H9 (cell line): Measurements from ENCODE around the gene NT5DC2. TPM values are rescaled to one million over a fixed set of nuclear protein-coding genes. Genes with fewer than 3 reads are reported as not detected.

Source experiments
- DNase-seq: peaks from one replicate; pipeline ENCODE4 v3.0.0-alpha.2; 2017
- H2AFZ ChIP-seq: one replicate; pipeline ENCODE4 v1.6.1; 2013; ENCODE audit warnings: mild to moderate bottlenecking, low read length, control low read depth, moderate library complexity
- H2AK5ac ChIP-seq: 2 replicates; pipeline ENCODE4 v1.6.1; 2013; ENCODE audit warnings: low read length, control low read depth, mixed read lengths; ENCODE audit not compliant: insufficient read length
- H2BK120ac ChIP-seq: one replicate; pipeline ENCODE4 v1.6.1; 2013; ENCODE audit warnings: low read depth, mild to moderate bottlenecking, low read length, control low read depth, inconsistent platforms; ENCODE audit not compliant: poor library complexity, severe bottlenecking
- H2BK12ac ChIP-seq: 2 replicates; pipeline ENCODE4 v1.6.1; 2013; ENCODE audit warnings: low read length, control low read depth, mixed read lengths, low read depth; ENCODE audit not compliant: insufficient read length
- H2BK15ac ChIP-seq: 2 replicates; pipeline ENCODE4 v1.6.1; 2013; ENCODE audit warnings: low read depth, low read length, control low read depth
- H2BK20ac ChIP-seq: one replicate; pipeline ENCODE4 v1.6.1; 2013; ENCODE audit warnings: low read depth, mild to moderate bottlenecking, low read length, control low read depth, inconsistent platforms; ENCODE audit not compliant: poor library complexity, severe bottlenecking
- H2BK5ac ChIP-seq: 2 replicates; pipeline ENCODE4 v1.6.1; 2013; ENCODE audit warnings: low read length, control low read depth, mixed read lengths; ENCODE audit not compliant: insufficient read length
- H3K14ac ChIP-seq: 2 replicates; pipeline ENCODE4 v1.6.1; 2013; ENCODE audit warnings: low read length, control low read depth; ENCODE audit not compliant: insufficient read depth
- H3K18ac ChIP-seq: 2 replicates; pipeline ENCODE4 v1.6.1; 2013; ENCODE audit warnings: low read depth, mild to moderate bottlenecking, mixed read lengths, low read length, control low read depth; ENCODE audit not compliant: insufficient read length
- H3K23ac ChIP-seq: 2 replicates; pipeline ENCODE4 v1.6.1; 2013; ENCODE audit warnings: low read length, control low read depth, mixed read lengths, low read depth; ENCODE audit not compliant: insufficient read length
- H3K23me2 ChIP-seq: 2 replicates; pipeline ENCODE4 v1.6.1; 2013; ENCODE audit warnings: low read depth, mild to moderate bottlenecking, mixed read lengths, low read length, control low read depth; ENCODE audit not compliant: insufficient read length, poor library complexity, severe bottlenecking
- H3K27ac ChIP-seq: 2 replicates; pipeline ENCODE4 v1.5.1; 2013; ENCODE audit warnings: low read length, control low read depth, mixed read lengths, low read depth; ENCODE audit not compliant: insufficient read length
- H3K27me3 ChIP-seq: 2 replicates; pipeline ENCODE4 v1.6.1; 2013; ENCODE audit warnings: low read length, control low read depth, inconsistent platforms; ENCODE audit not compliant: insufficient read depth
- H3K4ac ChIP-seq: 2 replicates; pipeline ENCODE4 v1.6.1; 2013; ENCODE audit warnings: low read depth, mild to moderate bottlenecking, control low read depth, inconsistent platforms, low read length, moderate library complexity
- H3K4me1 ChIP-seq: 2 replicates; pipeline ENCODE4 v1.6.1; 2013; ENCODE audit warnings: low read length, control low read depth, inconsistent platforms; ENCODE audit not compliant: insufficient read depth
- H3K4me2 ChIP-seq: 2 replicates; pipeline ENCODE4 v1.6.1; 2013; ENCODE audit warnings: low read length, control low read depth, mixed read lengths; ENCODE audit not compliant: insufficient read length, insufficient read depth
- H3K56ac ChIP-seq: 2 replicates; pipeline ENCODE4 v1.6.1; 2013; ENCODE audit warnings: low read depth, mild to moderate bottlenecking, mixed read lengths, low read length, control low read depth; ENCODE audit not compliant: insufficient read length
- H3K79me1 ChIP-seq: 2 replicates; pipeline ENCODE4 v1.6.1; 2013; ENCODE audit warnings: low read depth, mild to moderate bottlenecking, moderate library complexity, low read length, control low read depth, inconsistent platforms; ENCODE audit not compliant: insufficient read depth, poor library complexity, severe bottlenecking
- H3K79me2 ChIP-seq: 2 replicates; pipeline ENCODE4 v1.6.1; 2013; ENCODE audit warnings: low read length, control low read depth, inconsistent platforms; ENCODE audit not compliant: insufficient read depth
- H3K9ac ChIP-seq: 2 replicates; pipeline ENCODE4 v1.6.1; 2013; ENCODE audit warnings: low read length, control low read depth, mixed read lengths; ENCODE audit not compliant: insufficient read length; ENCODE audit errors: extremely low read depth
- H3K9me3 ChIP-seq: one replicate; pipeline ENCODE4 v1.6.1; 2013; ENCODE audit warnings: low read depth, low read length, inconsistent platforms; ENCODE audit not compliant: control insufficient read depth
- H3T11ph ChIP-seq: one replicate; pipeline ENCODE4 v1.6.1; 2013; ENCODE audit warnings: mild to moderate bottlenecking, low read length, control low read depth, inconsistent platforms
- H4K20me1 ChIP-seq: one replicate; pipeline ENCODE4 v1.6.1; 2013; ENCODE audit not compliant: control insufficient read depth, insufficient read length, insufficient read depth
- H4K5ac ChIP-seq: 2 replicates; pipeline ENCODE4 v1.6.1; 2013; ENCODE audit warnings: low read depth, mild to moderate bottlenecking, mixed read lengths, low read length, control low read depth; ENCODE audit not compliant: insufficient read length
- H4K8ac ChIP-seq: replicated peaks from 2 replicates; pipeline ENCODE4 v1.6.1; 2013; ENCODE audit warnings: low read length, control low read depth, mixed read lengths, low read depth; ENCODE audit not compliant: insufficient read length
- H4K91ac ChIP-seq: 2 replicates; pipeline ENCODE4 v1.6.1; 2013; ENCODE audit warnings: low read depth, mild to moderate bottlenecking, moderate library complexity, mixed read lengths, low read length, control low read depth; ENCODE audit not compliant: insufficient read length
- H3K27ac Mint-ChIP-seq, 3 experiments: 2 replicates in 2 of 3; 3 replicates in 1 of 3; pipeline ENCODE4 v1.8.0; 2020 to 2021; ENCODE audit warnings: mixed read lengths in 3 of 3, mild to moderate bottlenecking in 1 of 3, moderate library complexity in 1 of 3
- H3K27me3 Mint-ChIP-seq: 2 replicates; pipeline ENCODE4 v1.8.0; 2021; ENCODE audit warnings: low read depth, mild to moderate bottlenecking, moderate library complexity, mixed read lengths
- H3K36me3 Mint-ChIP-seq, 3 experiments: 2 replicates in 2 of 3; 3 replicates in 1 of 3; pipeline ENCODE4 v1.8.0; 2020 to 2021; ENCODE audit warnings: low read depth in 3 of 3, mixed read lengths in 3 of 3; ENCODE audit not compliant: insufficient read depth in 1 of 3
- H3K4me1 Mint-ChIP-seq, 2 experiments: 2 replicates each; pipeline ENCODE4 v1.8.0; 2020; ENCODE audit warnings: mixed read lengths in 2 of 2
- H3K4me3 Mint-ChIP-seq, 2 experiments: 2 replicates in 1 of 2; 3 replicates in 1 of 2; pipeline ENCODE4 v1.8.0; 2020 to 2021; ENCODE audit warnings: mild to moderate bottlenecking in 2 of 2, mixed read lengths in 2 of 2, moderate library complexity in 1 of 2
- H3K9me3 Mint-ChIP-seq, 2 experiments: 2 replicates in 1 of 2; 3 replicates in 1 of 2; pipeline ENCODE4 v1.8.0; 2020; ENCODE audit warnings: mild to moderate bottlenecking in 2 of 2, mixed read lengths in 2 of 2, moderate library complexity in 1 of 2
- WGBS: extraction: QIAGEN DNeasy Blood & Tissue Kit; methylation state at CpG from one replicate; pipeline ENCODE4 v1.1.7; 2013; ENCODE audit warnings: missing lambda C conversion rate, low lambda C conversion rate, mixed read lengths; ENCODE audit not compliant: insufficient read length; ENCODE audit errors: extremely low coverage; 5-methylcytosine and 5-hydroxymethylcytosine counted together
- total RNA-seq: library from RNA; stranded (reverse); gene quantifications from 2 replicates; pipeline ENCODE4 v1.2.1, GENCODE V29; 2021
- TF ChIP-seq, protein P1 (sequence below): fragments of 200-600 bp; sonication (generic); conservative IDR thresholded peaks from 3 replicates; pipeline ENCODE4 v1.8.0; 2021; ENCODE audit warnings: antibody characterized with exemption, mild to moderate bottlenecking

Gene NT5DC2
- total RNA-seq, 1 experiment from 2014 or later: 444 TPM

DNA sequence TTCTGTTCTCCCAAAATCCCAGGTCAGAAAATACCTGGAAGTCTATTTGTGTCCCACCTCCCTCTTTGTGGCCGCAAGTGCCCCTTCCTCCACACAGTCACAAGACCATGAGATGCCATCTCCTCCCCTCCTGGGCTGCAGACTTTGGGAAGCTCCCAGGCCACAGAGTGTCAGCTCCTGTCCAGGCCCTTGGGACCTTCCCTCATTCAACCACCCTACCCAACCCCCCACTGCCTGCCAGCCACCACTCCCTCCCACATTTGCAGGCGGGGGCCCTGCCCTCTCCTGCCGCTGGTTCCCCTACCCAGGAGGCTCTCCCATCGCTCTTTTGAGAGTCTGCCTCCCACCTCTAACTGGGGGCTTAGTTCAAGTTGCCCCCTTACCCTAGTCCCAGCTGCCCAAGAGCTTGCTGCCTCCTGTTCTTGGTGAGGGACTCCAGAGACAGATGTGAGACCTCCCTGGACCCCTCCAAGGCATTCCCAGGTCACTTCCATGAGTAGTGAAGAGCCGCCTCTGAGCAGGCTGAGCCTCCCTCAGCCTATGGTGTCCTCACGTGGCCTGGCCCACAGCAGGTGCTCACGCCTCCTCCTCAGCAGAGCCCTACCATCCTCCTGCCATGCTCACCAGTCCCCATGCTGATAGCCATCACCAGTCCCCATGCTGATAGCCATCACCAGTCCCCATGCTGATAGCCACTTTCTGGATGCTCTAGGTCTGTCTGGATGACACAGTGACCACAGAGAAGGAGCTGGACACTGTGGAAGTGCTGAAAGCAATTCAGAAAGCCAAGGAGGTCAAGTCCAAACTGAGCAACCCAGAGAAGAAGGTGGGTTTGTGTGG, 54.4 kb downstream of the NT5DC2 start:
- Histone ChIP-seq H3K23me2 (no peaks in the 10 kb centered on the region), H2BK15ac (no peak overlapping the region), H4K91ac (no peak overlapping the region), H2AFZ (no peak overlapping the region), H3K23ac (no peak overlapping the region), H3T11ph (no peak overlapping the region), H3K4ac (no peak overlapping the region), H2AK5ac (no peak overlapping the region), H3K27me3 (no peaks in the 10 kb centered on the region), H3K27ac (no peak overlapping the region), H4K5ac (no peak overlapping the region), H2BK20ac (no peak overlapping the region), H2BK12ac (no peak overlapping the region), H3K4me1 (no peaks in the 10 kb centered on the region), H4K20me1 (no peaks in the 10 kb centered on the region), H3K9me3 (no peaks in the 10 kb centered on the region), H3K56ac (no peak overlapping the region), H3K9ac (no peak overlapping the region), H2BK5ac (no peak overlapping the region), H3K79me2 (no peaks in the 10 kb centered on the region), H3K18ac (no peak overlapping the region), H3K4me2 (no peak overlapping the region), H3K79me1 (no peaks in the 10 kb centered on the region), H2BK120ac (no peak overlapping the region), H3K14ac (no peak overlapping the region), H4K8ac (no peak overlapping the region)
- Mint-ChIP-seq H3K9me3 (no peaks in the 10 kb centered on the region), H3K27ac (peak overlapping the region in 1 of 3 experiments; percentile 40; a peak in 1 of 7 replicates), H3K4me1 (no peaks in the 10 kb centered on the region; a peak in 2 of 4 replicates), H3K4me3 (no peak overlapping the region), H3K36me3 (peaks cover 55 to 97% (median 96%) of the 10 kb centered on the region in 3 experiments), H3K27me3 (no peaks in the 10 kb centered on the region)
- DNase-seq: no peak
- TF ChIP-seq, protein P1, sequence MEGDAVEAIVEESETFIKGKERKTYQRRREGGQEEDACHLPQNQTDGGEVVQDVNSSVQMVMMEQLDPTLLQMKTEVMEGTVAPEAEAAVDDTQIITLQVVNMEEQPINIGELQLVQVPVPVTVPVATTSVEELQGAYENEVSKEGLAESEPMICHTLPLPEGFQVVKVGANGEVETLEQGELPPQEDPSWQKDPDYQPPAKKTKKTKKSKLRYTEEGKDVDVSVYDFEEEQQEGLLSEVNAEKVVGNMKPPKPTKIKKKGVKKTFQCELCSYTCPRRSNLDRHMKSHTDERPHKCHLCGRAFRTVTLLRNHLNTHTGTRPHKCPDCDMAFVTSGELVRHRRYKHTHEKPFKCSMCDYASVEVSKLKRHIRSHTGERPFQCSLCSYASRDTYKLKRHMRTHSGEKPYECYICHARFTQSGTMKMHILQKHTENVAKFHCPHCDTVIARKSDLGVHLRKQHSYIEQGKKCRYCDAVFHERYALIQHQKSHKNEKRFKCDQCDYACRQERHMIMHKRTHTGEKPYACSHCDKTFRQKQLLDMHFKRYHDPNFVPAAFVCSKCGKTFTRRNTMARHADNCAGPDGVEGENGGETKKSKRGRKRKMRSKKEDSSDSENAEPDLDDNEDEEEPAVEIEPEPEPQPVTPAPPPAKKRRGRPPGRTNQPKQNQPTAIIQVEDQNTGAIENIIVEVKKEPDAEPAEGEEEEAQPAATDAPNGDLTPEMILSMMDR: no peak
- no CpG with 5 or more reads among the region's 7 CpGs for WGBS
